UCSD-AML1 (cell line): ENCODE data around the gene MAP1LC3B.

Experiments used
- DNase-seq: peaks from one replicate; lab custom pipeline; 2025; ENCODE audit not compliant: unreplicated experiment; lab: John Stamatoyannopoulos, UW

Gene MAP1LC3B

GRCh38 chr16:87425941-87426340 is 33.8 kb downstream of the MAP1LC3B start:
- DNase-seq, result no peak

GRCh38 chr16:87426423-87427215 is 34.5 kb downstream of the MAP1LC3B start:
- no peak for DNase-seq

GRCh38 chr16:87431926-87432325 is 39.8 kb downstream of the MAP1LC3B start:
- no peak for DNase-seq

GRCh38 chr16:87432330-87432915 is 40.3 kb downstream of the MAP1LC3B start:
- no peak for DNase-seq

- no peak for DNase-seq
Observed at GRCh38 chr16:87434146-87434667, 42.1 kb downstream of the MAP1LC3B start.

- DNase-seq, result no peak
Observed at GRCh38 chr16:87435372-87436224, 43.5 kb downstream of the MAP1LC3B start.

- no peak for DNase-seq
Observed at GRCh38 chr16:87436225-87437172, 44.4 kb downstream of the MAP1LC3B start.

- DNase-seq, result no peak
Observed at GRCh38 chr16:87437327-87437726, 45.2 kb downstream of the MAP1LC3B start.

- DNase-seq, result no peak
Observed at GRCh38 chr16:87437911-87438610, 45.9 kb downstream of the MAP1LC3B start.

- no peak for DNase-seq
Observed at GRCh38 chr16:87438611-87438985, 46.5 kb downstream of the MAP1LC3B start.

- no peak for DNase-seq
Observed at GRCh38 chr16:87439926-87440325, 47.8 kb downstream of the MAP1LC3B start.

GRCh38 chr16:87441886-87442580 is 49.9 kb downstream of the MAP1LC3B start:
- DNase-seq, result no peak

- DNase-seq, result no peak
Observed at GRCh38 chr16:87442581-87442966, 50.4 kb downstream of the MAP1LC3B start.

- no peak for DNase-seq
Observed at GRCh38 chr16:87443016-87443415, 50.9 kb downstream of the MAP1LC3B start.

GRCh38 chr16:87443964-87444363 is 51.8 kb downstream of the MAP1LC3B start:
- no peak for DNase-seq

GRCh38 chr16:87445486-87445885 is 53.4 kb downstream of the MAP1LC3B start:
- no peak for DNase-seq

- no peak for DNase-seq
Observed at GRCh38 chr16:87446479-87446878, 54.3 kb downstream of the MAP1LC3B start.

GRCh38 chr16:87447323-87447722 is 55.2 kb downstream of the MAP1LC3B start:
- DNase-seq, result no peak

- no peak for DNase-seq
Observed at GRCh38 chr16:87448866-87449265, 56.7 kb downstream of the MAP1LC3B start.
